Measurements from ENCODE around the gene C1orf167. TPM values are rescaled to one million over a fixed set of nuclear protein-coding genes. Genes with fewer than 3 reads are reported as not detected.

Gene C1orf167
- polyA plus RNA-seq, 1 donor, result 12.1 TPM

GRCh38 chr1:11761285-11761684 is 708 bp upstream of the C1orf167 start:
- no peak for DNase-seq (ENCODE audit: low read depth)

- DNase-seq (ENCODE audit: low read depth), result no peak
Measured at GRCh38 chr1:11764115-11764514, 2.1 kb downstream of the C1orf167 start.

DNA sequence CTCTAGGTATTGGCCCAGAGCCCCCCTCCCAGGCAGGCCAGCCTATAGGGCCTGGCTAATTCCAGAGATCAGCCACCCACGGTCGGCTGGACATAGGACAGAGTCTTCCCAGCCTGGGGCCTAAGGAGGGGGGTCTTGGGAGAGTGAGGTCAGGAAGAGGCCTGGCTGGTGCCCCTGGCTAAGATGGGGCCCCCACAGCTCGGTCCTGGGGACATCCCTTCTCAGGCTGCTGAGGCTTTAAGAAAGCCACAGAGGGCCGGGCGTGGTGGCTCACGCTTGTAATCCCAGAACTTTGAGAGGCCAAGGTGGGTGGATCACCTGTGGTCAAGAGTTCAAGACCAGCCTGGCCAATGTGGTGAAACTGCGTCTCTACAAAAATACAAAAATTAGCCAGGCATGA is 2.5 kb downstream of the C1orf167 start:
- DNase-seq (ENCODE audit: low read depth), result no peak

- no peak for DNase-seq (ENCODE audit: low read depth)
Measured at GRCh38 chr1:11765661-11766428, 3.9 kb downstream of the C1orf167 start.

- DNase-seq (ENCODE audit: low read depth), result no peak
Measured at GRCh38 chr1:11766429-11766776, 4.4 kb downstream of the C1orf167 start.

DNA sequence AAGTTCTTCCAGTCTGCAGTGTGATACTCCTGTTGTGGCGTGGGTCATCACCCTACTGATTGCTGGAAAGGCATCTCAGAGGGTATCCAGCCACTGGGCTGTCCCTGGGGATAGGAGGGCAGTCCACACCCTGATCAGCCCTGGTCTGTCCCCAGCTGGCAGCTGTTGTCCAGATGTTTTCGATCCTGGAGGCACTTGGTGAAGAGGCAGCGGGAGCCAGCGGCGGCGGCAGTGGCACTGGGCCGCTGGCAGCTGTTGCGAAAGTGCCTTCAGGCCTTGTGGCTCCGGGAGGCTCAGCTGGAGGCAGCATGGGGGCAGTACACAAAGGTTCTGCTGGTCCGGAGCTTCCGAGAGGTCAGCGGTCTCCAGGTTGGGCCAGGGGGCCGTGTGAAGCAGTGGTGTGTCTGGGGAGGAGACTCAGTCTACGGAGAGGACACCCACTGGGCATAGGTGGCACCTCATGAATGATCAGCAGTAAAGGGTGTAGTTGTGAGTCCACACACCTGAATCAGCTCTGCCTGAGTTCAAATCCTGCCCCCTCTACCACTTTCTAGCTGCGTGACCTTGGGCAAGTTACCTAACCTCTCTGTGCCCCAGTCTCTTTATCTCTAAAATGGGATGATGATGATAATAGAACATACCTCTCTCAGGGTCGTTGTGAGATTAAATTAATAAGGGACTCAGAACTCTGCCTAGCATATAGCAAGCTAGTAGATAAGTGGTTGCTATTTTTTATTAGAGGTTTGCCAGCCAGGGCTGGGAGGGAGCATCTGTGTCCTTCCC is 6.1 kb downstream of the C1orf167 start:
- DNase-seq (ENCODE audit: low read depth), result no peak

- DNase-seq (ENCODE audit: low read depth), result no peak
Measured at GRCh38 chr1:11768821-11769220, 6.8 kb downstream of the C1orf167 start.

DNA sequence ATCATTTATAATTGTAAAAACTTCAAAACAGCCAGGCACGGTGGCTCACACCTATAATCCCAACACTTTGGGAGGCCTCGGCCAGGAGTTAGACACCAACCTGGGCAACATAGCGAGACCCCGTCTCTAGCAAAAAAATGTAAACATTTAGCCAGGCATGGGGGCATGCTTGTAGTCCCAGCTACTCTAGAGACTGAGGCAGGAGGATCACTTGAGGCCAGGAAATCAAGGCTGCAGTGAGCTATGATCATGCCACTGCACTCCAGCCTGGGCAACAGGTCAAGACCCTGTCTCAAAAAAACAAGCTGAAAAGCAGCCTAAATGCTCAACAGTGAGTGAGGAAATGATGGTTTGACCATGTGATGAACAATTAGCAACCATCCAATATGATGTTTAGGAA is 7.3 kb downstream of the C1orf167 start:
- no peak for DNase-seq (ENCODE audit: low read depth)

DNA sequence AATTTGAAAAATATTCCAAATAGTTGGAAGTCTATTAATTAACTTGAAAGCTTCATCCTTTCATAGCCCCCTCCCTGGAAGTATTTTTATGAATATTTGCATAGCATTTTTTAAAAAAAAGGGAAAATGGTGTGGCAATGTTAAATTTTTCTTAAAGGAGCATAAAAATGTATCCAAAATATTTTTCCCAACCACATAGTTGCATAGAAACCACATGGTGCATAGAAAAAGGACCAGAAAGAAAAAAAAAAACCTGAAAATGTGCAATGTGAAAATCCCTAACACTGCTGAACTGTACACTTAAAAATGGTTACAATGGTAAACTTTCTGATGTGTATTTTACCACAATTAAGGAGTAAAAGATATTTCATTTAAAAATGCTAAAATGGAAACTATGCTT is 8.0 kb downstream of the C1orf167 start:
- no peak for DNase-seq (ENCODE audit: low read depth)

- DNase-seq (ENCODE audit: low read depth), result no peak
Measured at GRCh38 chr1:11771481-11772043, 9.6 kb downstream of the C1orf167 start.

- no peak for DNase-seq (ENCODE audit: low read depth)
Measured at GRCh38 chr1:11772458-11772857, 10.5 kb downstream of the C1orf167 start.

DNA sequence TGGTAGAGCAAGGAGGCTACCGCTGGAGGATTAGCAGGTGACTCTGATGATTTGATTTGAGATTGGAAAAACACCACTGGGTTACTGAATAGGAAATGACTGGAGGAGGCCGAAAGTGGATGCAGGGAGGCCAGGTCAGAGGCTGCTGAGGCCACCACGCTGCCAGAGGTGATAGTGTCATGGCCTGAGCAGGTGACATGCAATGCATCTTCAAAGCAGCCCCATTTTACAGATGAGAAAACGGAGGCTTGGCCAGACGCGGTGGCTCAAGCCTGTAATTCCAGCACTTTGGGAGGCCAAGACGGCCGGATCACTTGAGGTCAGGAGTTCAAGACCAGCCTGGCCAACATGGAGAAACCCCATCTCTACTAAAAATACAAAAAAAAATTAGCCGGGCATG is 12.8 kb downstream of the C1orf167 start:
- DNase-seq (ENCODE audit: low read depth), result no peak

GRCh38 chr1:11777658-11778322 is 15.8 kb downstream of the C1orf167 start:
- no peak for DNase-seq (ENCODE audit: low read depth)

DNA sequence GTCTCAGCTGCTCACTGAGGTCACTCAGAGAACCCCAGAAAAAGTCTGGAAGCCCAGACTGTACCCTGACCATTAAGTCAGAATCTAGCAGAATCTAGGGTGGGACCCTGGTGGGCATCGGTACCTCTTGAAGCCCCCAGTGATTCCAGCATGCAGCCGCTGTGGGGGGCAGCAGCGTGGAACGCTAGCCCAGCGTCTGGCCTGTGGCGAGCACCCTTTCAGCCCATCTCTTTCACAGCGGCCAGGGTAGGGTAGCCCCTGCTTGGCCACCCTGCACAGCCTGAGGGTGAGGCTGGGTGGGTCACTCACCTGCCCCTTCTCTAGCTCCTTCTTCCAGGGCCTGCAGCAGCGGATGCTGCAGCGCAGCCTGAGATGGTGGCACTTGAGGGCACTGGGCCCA is 16.3 kb downstream of the C1orf167 start:
- DNase-seq (ENCODE audit: low read depth), result no peak

DNA sequence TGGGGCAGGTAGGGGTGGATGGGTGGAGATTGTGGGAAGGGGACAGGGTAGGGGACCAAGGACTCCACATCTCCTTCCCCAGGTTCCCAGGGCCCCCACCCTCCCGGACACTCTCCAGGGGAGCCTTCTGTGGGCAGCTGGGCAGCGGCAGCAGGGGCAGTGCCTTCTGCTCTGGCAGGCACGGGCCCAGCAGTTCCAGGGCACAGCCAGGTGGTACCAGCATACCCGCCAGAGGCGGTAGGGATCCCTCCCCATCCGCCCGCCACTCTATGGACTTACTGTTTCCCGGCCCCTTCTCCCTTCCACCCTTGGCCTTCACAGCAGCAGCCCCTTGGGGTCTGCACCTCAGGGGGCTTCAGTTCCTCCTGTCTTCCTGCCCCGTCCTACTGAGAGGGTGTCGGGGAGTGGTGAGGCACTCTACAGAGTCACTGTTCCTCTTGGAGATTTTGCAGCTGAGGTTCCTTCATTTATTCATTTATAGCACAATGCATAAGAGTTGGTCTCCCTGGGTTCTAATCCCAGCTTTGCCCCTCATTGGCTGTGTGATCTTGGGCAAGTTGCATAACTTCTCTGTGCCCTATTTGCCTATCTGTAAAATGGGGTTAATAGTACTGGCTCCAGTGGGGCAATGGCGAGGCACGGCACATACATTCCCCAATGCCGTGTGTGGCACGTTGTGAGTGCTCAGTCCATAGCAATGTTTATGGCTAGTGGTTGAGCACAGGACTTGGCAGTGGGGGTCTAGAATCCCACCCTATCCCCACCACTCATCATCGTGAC is 17.0 kb downstream of the C1orf167 start:
- no peak for DNase-seq (ENCODE audit: low read depth)

DNA sequence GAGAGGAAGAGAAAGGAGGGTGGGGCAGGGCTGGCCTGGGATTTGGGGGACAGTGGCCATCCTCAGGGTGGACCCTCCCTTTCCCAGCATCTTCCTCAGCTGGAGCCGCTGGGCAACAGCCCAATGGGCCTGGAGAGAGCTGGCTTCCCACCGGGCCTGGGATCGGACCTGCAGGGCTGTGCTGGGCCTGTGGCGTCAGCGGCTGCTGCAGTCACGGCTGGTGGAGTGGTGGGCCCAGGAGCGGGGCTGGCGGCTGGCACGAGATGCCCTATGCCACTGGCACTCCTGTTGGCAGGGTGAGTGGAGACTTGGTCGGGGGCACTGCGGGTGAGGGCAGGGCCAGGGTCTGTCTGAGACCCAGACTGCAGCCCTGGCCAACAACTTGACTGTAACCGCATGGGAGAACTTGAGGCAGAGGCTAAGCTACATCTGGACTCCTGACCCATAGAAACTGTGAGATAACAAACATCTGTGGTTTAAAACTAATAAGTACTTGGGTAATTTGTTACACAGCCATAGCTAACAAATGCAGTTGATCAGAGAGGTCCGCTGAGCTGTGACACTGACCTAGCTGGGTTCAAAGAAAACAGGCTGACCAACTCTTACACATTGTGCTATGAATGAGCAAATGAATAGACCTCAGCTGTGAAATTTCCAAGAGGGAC is 17.9 kb downstream of the C1orf167 start:
- no peak for DNase-seq (ENCODE audit: low read depth)

DNA sequence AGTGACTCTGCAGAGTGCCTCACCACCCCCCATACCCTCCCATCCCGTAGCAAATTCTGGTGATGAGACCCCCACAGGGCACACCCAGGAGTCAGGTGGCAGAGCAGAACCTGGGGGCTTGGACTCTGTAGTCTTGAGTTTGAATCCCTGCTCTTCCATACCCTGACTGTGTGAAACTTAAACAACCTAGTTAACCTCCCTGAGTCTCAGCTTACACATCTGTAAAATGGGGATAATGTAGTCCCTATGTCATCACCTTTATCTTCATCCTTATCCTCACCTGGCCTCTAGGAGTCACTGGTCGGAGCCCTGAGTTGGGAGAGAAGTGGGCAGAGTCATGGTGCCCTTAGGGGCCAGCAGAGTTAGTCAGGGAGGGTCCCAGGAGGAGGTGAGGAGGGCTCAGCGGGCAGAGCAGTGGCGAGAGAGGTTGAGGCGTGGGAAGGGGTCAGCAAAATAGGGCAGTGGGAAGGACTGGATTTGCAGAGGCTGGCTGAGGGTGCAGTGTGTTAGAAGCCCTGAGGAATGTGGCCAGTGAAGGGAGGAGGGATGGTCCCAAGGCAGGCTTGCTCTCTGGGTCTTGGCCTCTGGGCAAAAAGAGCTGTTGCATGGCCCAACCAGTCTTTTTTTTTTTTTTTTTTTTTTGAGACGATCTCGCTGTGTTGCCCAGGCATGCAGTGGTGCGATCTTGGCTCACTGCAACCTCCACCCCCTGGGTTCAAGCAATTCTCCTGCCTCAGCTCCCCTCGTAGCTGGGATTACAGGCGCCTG is 18.6 kb downstream of the C1orf167 start:
- DNase-seq (ENCODE audit: low read depth), result no peak

GRCh38 chr1:11781297-11781696 is 19.3 kb downstream of the C1orf167 start:
- no peak for DNase-seq (ENCODE audit: low read depth)

DNA sequence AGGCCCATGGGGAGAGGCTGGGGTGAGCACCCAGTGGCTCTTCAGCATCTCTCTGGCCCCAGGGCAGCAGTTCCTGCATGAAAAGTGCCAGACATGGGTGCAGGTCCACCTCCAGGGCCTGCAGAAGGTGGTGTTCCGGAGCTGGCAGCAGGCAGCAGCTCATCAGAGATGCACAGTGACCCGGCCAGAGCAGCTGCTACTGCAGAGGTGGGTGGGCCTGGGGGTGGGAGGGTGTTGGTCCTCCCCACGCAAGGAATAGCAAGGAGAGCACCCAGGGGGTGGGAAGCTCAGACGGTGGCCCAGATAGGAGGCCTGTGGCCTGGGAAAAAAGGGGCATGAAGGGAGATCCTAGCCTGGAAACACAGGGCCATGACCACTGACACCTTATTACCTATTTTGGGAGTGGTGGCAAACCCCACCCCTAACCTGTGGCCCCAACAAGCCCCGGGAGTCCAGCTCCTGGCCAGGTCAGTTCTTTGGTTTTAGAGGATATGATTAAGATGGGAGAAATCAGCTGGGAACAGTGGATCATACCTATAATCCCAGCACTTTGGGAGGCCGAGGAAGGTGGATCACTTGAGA is 20.2 kb downstream of the C1orf167 start:
- no peak for DNase-seq (ENCODE audit: low read depth)

DNA sequence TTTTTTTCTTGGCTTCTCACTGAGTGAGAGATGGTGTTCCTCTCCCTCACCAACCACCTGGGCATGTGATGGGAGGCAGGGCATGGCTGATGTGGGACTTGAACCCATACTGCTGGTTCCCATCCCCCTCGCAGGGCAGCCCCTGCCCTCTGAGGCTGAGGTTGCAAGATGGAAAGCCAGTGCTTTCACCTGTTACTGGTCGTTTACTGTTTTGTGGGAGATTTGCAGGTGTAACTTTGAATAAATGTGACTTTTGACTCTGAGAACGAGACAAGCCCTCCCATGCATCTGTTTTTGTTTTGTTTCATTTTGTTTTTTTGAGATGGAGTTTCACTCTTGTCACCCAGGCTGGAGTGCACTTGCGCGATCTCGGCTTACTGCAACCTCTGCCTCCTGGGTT is 21.6 kb downstream of the C1orf167 start:
- no peak for DNase-seq (ENCODE audit: low read depth)
